ENCODE data around the gene SYNJ2.

The SYNJ2 gene

GRCh38 chr6:158078320-158078719, 96.7 kb downstream of the SYNJ2 start:
- no peak for DNase-seq (ENCODE audit: low read depth)
- H3K4me3 ChIP-seq (ENCODE audit: low read length), result no peak overlapping the region
- no peak for TF ChIP-seq CTCF (IDR thresholded peaks at IDR 0.05; ENCODE audit: insufficient read depth, low read depth, low read length, missing control alignments)

GRCh38 chr6:158080849-158081656, 99.4 kb downstream of the SYNJ2 start:
- no peak for TF ChIP-seq CTCF (IDR thresholded peaks at IDR 0.05; ENCODE audit: insufficient read depth, low read depth, low read length, missing control alignments)
- H3K4me3 ChIP-seq (ENCODE audit: low read length), result no peak overlapping the region
- no peak for DNase-seq (ENCODE audit: low read depth)

GRCh38 chr6:158081657-158081935, 99.9 kb downstream of the SYNJ2 start:
- no peak overlapping the region for H3K4me3 ChIP-seq (ENCODE audit: low read length)
- TF ChIP-seq CTCF (IDR thresholded peaks at IDR 0.05; ENCODE audit: insufficient read depth, low read depth, low read length, missing control alignments), result no peak
- peak; percentile 16 for DNase-seq (ENCODE audit: low read depth)

DNA sequence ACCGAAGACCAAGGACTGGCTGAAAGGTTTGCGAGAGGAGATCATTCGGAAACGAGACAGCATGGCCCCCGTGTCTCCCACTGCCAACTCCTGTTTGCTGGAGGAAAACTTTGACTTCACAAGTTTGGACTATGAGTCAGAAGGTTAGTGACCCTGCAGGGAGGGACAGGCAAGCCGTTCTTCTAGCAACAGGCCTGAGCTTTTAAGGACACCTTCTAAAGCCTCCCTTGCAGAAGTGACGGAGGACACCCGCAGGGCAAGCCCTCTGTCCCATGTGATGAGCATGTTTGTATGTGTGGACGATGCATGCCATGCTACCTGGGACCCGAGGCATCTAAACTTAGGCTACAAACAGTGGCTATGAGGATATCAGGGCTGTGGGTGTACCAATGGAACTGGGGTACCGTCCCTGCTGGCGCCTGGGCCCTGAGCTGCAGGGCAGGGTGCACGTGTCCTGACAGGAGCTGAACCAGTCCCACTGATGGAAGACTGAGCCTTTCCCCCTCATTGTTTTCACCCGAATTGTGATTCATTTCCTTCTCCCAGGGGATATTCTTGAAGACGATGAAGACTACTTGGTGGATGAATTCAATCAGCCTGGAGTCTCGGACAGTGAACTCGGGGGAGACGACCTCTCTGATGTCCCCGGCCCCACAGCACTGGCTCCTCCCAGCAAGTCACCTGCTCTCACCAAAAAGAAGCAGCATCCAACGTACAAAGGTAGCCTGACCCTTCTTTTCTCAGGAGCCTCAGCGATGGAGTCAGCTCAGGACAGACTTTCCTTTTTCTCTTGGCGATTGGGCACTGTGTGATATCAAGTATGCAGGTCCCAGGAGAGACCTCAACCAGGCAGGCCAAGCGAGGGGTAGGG, 102.0 kb downstream of the SYNJ2 start:
- DNase-seq (ENCODE audit: low read depth), result peak; percentile 4
- H3K4me3 ChIP-seq (ENCODE audit: low read length), result no peak overlapping the region
- no peak for TF ChIP-seq CTCF (IDR thresholded peaks at IDR 0.05; ENCODE audit: insufficient read depth, low read depth, low read length, missing control alignments)

DNA sequence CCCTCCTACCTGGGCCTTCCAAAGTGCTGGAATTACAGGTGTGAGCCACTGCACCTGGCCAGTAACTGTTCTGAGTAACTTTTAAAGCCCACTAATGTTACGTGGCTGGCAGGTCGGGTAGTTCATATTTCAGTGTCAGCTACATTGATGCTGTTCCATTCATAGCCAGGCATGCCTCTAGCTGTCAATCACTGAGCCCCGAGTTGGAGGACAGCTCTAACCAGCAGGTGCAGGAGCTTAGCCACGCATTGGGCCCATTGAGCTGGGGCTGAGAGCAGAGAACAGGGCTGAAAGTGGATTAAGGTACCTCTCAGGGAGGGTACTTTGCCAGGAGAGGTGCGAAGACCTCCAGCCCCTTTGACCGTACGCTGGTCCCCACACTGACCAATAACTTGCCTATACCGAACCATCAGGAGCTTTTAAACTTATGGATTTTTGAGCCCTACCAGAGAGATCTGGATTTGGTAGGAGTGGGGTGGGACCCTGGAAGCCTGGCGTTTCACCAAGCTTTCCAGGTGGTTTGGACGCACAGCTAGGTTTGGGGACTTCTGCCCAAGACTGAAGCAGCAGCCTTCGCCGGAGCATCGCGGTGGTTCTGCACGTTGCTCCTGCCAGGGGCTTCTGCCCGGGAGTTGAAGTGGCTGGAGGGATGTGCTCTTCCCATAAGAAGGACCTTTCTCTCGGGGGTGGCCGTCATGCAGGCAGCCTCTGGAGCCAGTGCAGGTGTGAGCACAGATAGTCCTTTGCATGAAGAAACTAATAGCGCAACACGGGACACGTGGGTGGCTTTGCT, 103.8 kb downstream of the SYNJ2 start:
- no peak for TF ChIP-seq CTCF (IDR thresholded peaks at IDR 0.05; ENCODE audit: insufficient read depth, low read depth, low read length, missing control alignments)
- no peak for DNase-seq (ENCODE audit: low read depth)

GRCh38 chr6:158086054-158086503, 104.4 kb downstream of the SYNJ2 start:
- DNase-seq (ENCODE audit: low read depth), result no peak
- H3K4me3 ChIP-seq (ENCODE audit: low read length), result no peak overlapping the region
- no peak for TF ChIP-seq CTCF (IDR thresholded peaks at IDR 0.05; ENCODE audit: insufficient read depth, low read depth, low read length, missing control alignments)

More for the DNA sequence above, 103.8 kb downstream of the SYNJ2 start:
- H3K4me3 ChIP-seq (ENCODE audit: low read length), result no peak overlapping the region
